GM18502 (cell line): ENCODE results near the gene IFT80.
A peak's percentile ranks its signal among the peaks of the same experiment; 100 is the strongest.

ENCODE experiments used
- ATAC-seq: cut with Tn5 transposase; IDR thresholded peaks from one replicate; pipeline ENCODE4 v1.9.1; 2021; ENCODE audit warnings: mild to moderate bottlenecking; ENCODE audit not compliant: unreplicated experiment, poor library complexity

The IFT80 gene

DNA sequence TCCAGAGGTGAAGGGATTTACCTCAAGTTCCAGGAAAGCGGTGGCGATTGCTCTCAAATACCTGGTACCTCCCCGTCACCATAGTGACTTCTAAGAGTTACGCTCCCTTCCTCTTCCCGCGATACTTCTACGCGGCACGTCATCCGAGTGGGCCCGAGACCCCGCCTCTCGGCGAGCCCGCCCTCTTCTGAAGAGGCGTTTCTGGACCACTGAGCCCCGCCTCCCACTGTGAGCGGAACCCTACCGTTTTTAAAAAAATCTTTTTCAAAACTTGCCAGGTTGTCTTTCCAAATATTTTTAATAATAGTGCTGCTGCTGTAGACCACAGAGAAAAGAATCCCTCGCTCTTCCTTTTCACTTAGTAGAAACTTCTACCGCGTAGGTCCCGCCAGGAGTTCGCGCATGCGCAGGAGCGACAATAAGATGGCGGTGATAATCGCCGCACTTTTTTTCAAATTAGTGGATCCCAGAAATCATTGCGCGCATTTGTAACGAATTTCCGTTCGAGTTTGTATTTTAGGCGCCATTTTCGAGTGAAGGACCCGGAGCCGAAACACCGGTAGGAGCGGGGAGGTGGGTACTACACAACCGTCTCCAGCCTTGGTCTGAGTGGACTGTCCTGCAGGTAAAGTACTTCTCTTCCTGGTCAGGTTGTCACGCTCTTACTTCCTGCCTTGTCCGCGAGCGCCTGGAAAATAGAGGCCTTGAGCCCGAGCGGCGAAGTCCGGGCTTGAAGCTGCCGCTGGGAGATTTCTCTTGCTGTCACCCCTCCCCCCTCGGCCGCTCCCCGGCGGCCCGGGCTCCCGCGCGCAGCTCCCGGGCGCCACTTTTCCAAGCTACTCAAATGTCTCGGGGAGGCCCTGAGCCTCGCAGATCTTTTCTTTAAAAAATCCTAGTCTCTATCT, at the start of gene IFT80, which contains the start of gene SMC4:
Gene IFT80, minus strand, starts transcription at position 101 of the 905 bp plus-strand sequence. CDS start 14,625 bp downstream, outside the sequence.
Gene SMC4, plus strand, starts transcription at position 526 of the 905 bp plus-strand sequence. CDS start 1,177 bp downstream, outside the sequence.
- ATAC-seq: peak; percentile 95

DNA sequence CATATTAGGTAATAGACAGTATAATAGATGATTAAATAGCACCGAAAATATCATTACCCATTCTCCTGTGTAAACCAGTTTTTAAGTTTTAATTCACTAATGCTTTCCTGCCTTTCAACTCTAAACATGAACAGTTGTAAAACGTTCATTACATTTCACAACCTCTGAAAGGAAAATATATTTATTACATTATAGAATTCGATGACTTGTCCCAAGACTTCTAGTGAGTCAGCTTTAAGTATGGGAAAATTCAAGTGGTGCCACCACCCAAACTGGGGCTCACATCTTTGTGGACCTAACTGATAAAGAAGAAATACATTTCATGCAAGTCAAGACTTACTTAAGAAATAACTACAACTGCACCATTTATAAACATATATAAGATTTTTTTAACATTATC, 48.5 kb upstream of the IFT80 start:
- ATAC-seq: no peak

DNA sequence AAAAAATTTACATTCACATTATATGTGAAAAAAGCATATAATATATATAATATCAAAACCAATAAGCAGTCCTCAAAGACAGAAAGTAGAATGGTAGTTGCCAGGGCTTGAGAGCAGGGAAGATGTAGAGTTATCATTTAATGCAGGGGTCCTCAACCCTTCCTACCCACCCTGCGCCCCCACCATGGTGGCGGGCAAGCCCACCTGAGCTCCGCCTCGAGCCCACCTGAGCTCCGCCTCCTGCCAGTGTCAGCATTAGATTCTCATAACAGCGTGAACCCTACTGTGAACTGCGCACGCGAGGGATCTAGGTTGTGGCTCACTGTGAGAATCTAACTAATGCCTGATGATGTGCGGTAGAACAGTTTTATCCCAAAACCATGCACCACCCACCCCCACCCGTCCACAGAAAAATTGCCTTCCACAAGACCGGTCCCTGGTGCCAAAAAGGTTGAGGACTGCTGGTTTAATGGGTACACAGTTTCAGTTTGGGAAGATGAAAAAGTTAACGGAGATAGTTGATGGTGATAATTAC, 47.6 kb upstream of the IFT80 start:
- no peak for ATAC-seq

DNA sequence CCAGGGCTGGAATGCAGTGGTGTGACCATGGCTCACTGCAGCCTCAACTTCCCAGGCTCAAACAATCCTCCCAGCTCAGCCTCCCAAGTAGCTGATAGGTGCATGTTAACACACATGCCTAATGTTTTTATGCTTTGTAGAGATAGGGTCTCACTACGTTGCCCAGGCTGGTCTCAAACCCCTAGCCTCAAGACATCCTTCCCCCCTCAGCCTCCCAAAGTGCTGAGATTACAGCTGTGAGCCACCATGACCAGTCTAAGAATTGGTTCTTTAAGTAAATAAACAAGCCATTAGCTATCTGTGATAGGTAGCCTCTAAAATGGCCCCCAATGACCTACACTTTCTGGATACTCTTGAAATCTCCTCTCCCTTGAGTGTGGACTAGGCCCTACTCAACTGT, 46.8 kb upstream of the IFT80 start:
- no peak for ATAC-seq

DNA sequence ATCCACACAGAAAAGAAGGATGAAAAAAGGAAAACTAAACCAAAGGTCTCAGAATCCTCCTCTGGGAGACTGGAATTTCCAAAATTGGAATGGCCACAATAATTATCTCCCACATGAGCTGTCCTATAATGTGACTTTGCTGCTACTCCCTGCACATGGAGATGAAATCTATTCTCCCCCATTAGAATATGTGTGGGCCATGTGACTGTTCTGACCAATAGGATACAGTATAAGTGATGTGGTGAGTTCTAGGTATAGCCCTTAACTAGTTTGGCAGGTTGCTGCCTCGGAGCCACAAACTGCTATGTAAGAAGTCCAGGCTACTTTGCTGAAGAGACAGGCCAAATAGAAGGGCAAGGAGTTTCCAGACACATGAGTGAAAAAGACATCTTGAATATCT, 45.4 kb upstream of the IFT80 start:
- no peak for ATAC-seq

DNA sequence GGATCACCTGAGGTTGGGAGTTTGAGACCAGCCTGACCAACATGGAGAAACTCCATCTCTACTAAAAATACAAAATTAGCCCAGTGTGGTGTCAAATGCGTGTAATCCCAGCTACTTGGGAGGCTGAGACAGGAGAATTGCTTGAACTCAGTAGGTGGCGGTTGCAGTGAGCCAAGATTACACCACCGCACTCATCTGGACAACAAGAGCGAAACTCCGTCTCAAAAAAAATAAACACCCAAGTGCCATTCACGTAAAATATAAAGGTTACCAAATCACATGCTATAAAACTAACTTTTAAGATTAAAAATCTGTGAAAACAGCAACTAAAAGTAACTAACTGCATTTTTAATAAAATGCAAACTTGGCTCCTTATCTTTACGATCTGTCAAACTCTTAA, 41.7 kb upstream of the IFT80 start:
- ATAC-seq: no peak

DNA sequence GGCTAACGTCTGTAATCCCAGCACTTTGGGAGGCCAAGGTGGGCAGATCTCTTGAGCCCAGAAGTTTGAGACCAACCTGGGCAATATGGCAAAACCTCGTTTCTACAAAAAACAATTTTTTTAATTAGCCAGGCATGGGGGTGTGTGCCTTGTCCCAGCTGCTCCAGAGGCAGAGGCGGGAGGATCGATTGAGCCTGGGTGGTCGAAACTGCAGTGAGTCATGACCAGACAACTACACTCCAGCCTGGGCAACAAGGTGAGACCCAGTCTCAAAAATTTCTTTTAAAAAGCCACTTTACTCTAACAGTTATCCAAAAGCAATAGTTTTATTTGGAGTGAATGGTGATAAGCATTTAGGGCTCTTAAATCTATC, 38.0 kb upstream of the IFT80 start:
- ATAC-seq: no peak

DNA sequence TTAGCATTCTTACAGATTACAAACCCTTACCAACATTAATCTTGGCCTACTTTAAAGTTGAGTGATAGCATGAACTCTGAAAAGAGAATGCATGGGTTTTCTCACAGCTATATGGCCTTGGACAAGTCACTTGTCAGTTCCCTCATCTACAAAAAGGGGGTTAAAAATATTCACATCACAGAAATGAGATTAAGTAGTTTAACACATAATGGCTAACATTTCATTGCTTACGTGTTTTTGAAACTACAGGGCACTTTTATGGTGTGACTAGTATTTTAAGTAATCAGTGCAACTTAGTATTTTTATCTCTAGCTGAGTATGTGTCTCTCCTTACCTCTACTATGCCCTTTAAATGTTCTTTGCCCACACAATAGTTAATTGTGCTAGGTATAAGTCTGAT, 36.7 kb upstream of the IFT80 start:
- ATAC-seq: no peak

DNA sequence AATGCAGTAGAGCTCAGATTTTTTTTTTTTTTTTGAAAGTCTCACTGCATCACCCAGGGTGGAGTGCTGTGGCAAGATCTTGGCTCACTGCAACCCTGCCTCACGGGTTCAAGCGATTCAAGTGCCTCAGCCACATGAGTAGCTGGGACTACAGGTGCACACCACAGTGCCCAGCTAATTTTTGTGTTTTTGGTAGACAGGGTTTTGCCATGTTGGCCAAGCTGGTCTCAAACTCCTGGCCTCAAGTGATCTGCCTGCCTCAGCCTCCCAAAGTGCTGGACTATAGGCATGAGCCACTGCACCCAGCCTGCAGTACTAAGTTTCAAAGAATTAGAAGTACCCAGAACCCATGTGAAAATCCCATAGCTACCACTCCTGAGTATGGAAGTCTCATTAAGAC, 36.1 kb upstream of the IFT80 start:
- no peak for ATAC-seq

DNA sequence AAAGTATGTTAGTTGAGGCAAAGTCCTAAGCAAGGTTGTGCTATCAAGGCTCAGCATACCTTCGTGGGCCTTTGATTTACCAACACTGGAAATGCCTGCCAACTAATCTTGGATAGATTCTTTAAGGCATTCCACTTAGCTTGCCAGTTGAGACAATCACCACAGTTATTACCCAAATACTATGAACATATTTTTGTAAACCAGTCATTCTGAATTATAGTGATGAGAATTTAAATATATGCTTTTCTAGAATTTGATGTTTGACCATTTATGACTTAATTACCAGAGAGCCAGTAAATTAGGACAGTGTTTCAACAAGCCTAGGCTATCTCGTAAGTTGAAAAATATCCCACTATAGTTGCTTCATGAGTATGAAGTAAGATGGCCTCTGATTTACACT, 35.0 kb upstream of the IFT80 start:
- no peak for ATAC-seq

DNA sequence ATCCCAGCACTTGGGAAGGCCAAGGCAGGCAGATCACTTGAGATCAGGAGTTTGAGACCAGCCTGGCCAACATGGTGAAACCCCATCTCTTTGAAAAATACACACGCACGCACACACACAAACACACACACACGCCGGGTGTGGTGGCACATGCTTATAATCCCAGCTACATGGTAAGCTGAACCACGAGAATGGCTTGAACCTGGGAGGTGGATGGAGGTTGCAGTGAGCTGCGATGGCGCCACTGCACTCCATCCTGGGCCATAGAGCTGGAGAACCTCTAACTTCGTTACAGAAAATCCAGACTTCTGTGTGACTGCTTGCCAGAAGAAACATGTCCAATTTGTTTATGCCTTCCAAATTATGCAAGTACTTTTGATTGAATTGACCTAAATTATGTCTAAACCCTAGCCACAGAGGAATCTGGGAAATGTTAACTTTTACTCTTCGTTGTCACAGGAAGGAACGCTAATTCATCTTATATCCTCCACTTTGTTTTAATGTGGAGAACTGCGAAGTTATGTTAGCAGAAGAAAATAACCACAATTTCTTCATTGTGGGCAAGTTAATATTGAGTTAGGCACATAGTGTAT, 28.9 kb upstream of the IFT80 start:
- no peak for ATAC-seq

DNA sequence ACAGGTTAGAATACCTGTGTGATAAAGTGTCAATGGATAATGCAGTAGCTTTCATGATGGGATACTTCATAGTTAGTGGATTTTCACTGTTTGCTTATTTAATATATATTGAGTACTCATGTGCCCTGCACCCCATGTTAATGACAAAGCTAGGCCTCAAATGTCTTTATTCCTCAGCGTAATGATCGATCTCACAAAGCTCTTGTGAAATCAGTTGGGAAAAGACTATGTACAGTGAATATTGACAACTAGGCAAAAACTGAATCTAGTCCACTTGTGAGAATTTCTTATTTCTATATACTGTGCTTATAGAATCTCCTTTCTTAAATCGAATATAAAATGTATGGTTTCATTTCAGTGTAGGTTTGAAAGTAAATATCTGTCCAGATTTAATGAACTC, 18.3 kb upstream of the IFT80 start:
- no peak for ATAC-seq

DNA sequence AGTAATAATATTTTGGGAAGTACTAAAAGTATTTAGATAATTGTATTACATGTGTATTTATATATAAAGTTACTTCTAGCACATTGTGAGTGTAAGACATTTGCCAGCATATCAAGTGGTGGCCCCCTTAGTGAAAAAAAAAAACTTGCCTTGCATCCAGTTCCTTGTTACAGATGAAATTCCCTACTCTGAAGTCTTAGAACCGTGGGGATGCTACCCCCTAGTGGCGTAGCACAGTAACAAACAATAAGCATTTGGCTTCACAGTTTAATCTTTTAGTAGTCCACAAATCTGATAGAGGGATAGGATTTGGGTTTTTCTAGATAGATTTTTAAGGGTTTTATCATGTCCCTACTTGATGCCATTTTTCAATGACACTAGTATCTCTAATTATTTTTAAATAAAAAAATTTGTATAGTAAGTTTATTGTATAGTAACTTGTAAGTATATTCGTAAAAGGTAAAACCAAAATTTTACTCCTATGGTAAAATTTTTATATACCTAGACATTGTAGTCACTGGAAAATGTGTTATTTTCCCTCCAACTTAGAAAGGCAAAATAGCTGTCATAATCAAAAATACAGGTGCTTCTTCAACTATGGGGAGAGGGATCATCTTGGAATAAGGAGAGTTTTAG, 14.7 kb upstream of the IFT80 start:
- peak; percentile 77 for ATAC-seq

DNA sequence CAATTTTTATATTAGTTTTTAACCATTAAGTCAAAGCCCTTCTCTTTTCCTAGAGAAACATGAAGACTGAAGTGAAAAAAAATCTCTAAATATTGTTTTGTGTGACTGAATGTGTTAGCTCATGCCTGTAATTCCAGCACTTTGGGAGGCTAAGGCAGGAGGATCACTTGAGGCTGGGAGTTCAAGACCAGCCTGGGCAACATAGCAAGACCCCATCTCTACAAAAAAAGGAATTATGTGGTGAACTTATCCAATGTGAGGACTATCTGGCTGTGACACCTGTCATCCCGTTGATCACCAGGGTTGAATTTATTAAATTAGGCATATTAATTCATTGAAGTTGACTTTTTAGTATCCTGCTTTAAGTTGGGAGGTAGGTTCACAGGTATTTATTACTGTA, 13.5 kb upstream of the IFT80 start:
- no peak for ATAC-seq

DNA sequence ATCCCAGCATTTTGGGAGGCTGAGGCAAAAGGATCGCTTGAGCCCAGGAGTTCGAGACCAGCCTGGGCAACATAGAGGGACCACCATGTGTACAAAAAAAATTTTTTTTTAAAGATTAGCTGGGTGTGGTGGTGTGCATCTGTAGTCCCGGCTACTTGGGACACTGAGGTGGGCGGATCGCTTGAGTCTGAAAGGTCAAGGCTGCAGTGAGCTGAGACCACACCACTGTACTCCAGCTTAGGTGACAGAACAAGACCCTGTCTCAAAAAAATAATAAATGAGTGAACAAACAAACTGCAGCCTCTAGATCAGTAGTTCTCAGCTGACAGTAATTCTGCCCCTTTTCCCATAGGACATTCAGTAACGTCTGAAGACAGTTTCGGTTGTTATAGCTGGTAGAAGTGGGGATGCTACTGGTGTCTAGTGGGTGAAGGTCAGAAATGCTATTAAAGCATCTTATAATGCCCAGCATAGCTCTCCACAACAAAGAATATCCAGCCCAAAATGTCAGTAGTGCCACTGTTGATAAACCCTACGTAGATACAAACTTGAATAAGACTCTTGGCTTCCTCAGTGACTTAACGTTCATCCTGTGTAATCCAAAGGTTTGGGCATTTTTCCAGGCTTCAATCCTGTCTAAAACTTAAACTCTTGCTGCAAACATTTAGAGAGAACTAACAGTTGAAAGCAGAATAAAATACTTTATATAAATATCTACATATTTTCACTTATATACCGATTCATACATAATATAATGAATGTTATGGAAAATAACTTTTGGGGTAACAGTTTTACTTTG, 11.0 kb upstream of the IFT80 start:
- ATAC-seq: no peak

DNA sequence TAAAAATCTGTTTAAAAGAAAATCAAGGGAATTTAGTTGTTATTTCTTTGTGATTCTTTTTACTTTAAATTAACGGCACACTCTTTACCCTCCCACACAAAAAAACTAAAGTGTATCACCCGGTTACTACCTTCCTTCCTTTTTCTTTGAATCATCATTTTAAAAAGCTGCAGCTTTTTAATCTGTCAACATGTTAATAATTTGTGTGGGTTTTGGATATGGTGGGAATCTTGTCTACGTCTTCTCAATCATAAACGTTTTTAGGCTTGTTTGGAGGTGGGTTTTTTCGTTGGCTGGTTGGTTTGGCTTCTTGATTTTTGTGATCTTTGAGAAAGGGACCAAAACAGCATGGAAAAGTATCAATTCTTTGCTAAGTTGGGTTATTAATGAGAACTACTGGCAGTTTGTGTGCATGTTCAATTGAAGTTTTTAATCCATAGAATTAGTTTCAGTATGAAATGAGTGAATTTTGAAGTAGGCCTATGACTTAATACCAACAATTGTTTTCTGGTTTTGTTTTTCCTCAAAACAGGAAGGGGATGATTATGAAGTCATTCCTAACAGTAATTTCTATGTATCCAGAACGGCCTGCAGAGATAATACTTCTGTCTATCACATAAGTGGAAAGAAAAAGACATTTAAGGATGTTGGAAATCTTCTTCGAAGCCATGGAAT, 4.9 kb upstream of the IFT80 start:
- ATAC-seq: no peak

DNA sequence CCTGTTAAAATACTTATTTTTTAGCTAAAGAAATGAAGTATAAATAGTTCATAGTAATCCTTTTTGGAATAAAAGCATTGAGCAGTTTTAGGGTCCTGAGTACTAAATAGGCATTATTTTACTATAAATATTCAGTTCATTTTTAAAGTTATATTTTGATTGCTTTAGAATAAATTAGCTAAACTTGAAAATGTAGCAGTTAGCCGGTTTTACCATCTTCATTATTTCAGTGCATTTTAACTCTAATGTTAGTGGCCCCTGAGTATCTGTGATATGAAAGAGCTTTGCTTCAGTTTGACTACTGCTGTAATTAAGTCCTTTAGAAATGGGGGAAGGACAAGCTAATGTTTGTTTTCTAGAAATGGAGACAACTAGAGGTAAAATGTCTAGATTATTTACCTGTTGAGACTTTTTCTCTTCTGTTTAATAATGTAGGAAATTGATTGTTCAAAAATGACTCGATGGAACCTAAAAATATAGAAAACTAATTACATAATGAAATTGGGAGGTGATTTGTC, 4.1 kb upstream of the IFT80 start:
- ATAC-seq: no peak

DNA sequence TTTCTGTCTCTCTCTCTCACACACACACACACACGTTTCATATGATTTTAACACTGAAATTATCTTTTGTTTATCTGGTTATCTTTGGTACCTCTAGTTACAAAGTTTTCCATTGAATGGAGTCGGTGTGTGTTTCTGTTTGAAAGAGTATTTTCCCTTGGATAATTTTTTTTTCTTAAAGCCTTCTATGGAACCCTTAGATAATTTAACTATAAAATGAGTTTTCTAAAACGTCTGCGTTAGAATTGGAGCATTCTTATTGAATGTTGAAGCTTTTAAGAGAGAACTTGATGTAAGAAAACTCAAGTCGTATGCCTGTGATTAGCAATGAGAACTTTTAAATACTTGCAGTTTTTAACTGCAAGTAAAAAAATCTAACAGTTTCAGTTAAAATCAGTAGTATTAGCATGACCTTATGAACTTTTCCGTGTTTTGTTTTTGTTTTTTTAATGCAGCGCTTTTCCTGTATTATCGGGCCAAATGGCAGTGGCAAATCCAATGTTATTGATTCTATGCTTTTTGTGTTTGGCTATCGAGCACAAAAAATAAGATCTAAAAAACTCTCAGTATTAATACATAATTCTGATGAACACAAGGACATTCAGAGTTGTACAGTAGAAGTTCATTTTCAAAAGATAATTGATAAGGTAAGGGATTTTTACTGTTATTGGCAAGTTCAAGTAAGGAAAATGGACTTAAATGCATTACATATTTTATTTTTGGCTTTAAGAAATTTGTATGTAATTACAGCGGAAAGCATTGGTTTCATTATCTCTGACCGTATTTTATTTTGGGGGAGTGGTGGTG, 3.4 kb upstream of the IFT80 start:
- ATAC-seq: no peak
